ENCODE results near the gene ELOB. TPM values are rescaled to one million over a fixed set of nuclear protein-coding genes. Genes with fewer than 3 reads are reported as not detected.
A peak's percentile ranks its signal among the peaks of the same experiment; 100 is the strongest.

Gene ELOB
- total RNA-seq, 1 donor from 2014 or later, result 336 TPM

DNA sequence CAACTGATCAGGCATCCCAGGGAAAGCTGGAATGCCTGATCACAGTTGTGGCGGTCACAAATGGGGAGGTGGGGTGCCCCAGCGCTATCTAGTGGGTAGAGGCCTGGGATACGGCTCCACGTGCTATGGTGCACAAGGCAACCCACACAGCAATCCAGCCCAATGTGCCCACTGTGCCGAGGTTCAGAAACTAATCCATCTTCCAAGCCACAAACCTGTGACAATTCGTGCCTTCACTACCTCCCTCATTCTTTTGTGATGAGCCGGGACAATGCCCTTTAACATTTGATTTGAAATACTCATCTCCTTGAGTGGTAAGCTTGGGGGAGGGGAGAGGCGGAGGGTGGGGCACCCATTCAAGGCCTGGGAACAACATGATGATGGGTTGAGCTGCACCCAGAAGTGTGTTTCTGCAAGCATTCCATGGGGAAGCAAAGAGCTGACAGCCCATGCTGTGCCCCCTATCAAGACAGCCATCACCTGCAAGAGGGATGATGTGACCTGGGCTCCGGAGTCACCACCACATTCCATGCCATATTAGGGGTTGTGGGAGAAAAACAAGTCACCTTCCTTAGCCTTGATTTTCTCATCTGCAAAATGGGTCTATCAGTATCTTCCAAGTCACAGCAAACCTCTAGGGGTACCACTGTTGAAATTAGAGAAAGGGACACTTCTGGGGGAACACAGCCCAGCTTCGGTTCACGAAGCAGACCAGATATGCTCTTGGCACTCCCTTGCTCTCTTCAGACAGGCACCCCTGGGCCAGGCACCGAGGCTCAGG lies 3.7 kb downstream of the ELOB start:
- ATAC-seq, result no peak
- DNase-seq (ENCODE audit: missing footprints), result no peak
- intact Hi-C loops (cut with DNase I), result no loop called here

DNA sequence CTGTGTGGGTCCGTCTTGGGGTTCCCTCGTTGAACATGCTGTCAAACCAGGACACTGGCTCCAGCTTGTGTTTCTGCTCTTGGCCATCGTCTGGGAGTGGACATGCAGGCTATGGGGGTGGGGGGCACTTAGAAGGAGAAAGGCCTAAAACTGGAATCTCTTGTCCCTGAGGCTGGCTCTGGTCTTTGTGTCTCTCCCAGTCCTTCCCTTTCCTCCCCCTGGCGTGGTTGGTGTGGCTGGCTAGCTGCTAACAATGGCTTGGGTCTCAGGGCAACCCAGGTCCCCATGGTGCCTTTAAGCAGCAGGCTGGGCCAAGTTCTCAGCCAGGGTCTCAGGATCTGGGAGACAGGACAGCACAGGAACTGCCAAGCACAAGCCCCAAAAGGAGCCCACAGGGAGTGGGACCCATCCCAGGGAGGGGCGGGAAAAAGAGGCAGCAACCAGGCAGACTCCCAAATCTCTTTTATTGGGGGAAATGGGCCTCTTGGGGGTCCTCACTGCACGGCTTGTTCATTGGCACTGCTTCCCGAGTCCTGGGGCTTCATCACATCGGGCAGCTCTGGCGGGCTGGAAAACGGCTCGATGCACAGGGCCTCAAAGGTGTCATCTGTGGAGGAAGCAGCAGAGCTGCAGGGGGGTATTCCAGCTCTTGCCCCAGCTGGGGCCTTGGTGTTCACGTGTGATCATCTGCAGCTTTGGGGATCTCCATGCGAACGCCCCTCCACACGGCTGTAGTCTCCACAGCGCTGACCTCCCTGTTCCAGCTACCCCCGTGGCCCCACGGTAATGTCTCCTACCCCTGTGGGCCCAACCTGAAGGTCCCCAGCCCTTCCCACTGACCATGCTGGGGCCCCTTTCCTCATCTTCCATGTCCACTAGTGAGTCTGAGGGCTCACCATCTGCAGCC lies 5.3 kb downstream of the ELOB start:
- intact Hi-C loops (cut with DNase I), result no loop called here
- ATAC-seq (no peak), DNase-seq (ENCODE audit: missing footprints) (no peak)

DNA sequence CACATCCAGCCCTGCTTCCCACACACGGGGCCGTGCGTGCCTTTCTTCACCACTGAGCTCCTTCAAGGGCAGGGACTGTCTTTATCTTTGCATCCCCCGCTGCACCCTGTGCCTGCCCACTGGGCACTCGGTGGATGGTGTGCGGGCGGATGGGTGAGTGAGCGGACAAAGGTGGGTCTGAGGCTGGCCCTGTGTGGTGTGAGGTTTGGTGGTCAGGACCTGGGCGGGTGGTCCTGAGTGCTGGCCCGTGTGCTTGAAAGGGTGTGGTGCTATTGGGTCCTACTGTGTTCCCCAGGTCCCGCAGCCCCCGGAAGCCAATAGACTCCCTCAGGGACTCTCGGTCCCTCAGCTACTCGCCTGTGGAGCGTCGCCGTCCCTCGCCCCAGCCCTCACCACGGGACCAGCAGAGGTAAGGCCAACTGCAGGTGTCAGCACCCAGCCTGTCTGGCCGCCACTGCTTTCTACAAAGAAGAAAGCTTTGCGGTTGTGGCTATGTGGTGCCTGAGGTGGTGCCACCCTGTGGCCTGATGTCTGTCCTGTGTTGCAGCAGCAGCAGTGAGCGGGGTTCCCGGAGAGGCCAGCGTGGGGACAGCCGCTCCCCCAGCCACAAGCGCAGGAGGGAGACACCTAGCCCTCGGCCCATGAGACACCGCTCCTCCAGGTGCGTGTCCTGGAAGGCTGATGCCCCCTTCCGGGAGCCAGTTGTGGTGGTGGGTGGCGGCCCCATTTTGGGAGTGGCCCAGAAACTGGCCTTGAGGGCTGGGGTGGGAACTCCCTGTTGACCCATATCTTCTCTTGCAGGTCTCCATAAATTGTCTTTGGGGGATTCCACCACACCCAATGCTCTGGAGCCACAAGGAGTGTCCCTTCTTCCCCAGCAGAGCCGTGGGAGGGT lies 6.8 kb downstream of the ELOB start:
- intact Hi-C loops (cut with DNase I), result no loop called here
- no peak for ATAC-seq
- no peak for DNase-seq (ENCODE audit: missing footprints)

DNA sequence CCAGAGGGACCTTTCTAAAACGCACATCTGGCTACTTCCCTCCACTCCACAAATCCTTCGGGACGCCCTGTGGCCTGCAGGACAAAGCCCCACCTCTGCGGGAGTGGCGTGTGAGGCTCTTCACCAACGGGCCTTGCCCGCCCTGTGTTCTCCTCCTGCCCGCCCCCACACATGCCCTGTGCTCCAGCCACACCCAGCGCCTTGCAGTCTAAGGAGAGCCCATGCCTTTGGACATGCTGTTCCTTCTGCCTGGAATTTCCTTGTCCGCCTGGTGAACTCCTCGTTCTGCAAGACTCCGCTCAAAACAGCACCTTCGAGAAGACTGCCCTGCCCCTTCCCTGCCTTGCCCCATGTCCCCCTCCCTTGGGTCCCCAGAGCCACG lies 7.4 kb downstream of the ELOB start:
- no peak for DNase-seq (ENCODE audit: missing footprints)
- no peak for ATAC-seq
- intact Hi-C loops (cut with DNase I), result no loop called here

DNA sequence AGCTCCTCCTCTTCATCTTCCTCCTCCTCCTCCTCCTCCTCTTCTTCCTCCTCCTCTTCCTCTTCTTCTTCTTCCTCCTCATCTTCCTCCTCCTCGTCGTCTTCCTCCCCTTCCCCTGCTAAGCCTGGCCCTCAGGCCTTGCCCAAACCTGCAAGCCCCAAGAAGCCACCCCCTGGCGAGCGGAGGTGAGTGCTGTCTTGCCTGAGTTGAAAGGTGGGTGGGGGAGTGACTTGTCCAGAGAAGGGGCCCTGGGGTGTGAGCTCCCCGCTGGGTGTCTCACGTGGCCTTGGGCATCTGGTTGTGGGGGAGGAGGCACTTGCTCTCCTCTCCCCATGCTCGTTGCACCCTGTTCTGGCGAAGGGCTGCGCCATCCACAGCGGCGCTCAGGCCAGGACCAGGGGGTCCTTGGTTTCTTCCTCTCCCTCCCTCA lies 8.0 kb downstream of the ELOB start:
- intact Hi-C loops (cut with DNase I), result no loop called here
- ATAC-seq (no peak), DNase-seq (ENCODE audit: missing footprints) (no peak)

DNA sequence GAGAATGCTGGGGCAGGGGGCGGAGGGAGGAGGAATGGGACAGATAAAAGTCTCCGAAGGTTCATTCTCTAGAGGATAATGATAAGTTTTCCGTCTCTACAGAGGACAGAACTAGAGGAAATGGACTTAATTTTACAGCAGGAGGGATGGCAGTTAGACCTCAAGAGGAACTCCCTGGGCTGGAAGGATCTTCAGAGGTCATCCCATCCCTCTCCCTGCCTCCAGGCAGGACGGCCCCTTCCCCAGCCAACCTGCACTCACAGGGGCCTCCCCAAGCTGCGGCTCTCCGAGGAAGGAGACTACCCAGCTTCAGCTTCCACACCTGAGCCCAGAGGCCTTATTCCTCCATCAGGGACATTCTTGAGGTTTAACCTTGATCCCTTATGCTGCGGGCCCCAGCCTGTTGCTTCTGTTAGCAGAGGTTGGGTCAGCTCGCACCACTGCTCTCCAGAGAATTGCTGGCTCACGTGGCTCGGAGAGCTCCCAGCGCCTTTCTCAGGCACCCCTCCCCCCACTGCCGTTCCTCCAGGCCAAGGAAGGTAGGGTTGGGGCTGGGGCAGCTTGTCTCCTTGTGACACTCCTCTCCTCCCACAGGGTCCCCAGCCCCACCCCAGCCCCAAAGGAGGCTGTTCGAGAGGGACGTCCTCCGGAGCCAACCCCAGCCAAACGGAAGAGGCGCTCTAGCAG lies 8.5 kb downstream of the ELOB start:
- intact Hi-C loops (cut with DNase I), result no loop called here
- no peak for DNase-seq (ENCODE audit: missing footprints)
- no peak for ATAC-seq

DNA sequence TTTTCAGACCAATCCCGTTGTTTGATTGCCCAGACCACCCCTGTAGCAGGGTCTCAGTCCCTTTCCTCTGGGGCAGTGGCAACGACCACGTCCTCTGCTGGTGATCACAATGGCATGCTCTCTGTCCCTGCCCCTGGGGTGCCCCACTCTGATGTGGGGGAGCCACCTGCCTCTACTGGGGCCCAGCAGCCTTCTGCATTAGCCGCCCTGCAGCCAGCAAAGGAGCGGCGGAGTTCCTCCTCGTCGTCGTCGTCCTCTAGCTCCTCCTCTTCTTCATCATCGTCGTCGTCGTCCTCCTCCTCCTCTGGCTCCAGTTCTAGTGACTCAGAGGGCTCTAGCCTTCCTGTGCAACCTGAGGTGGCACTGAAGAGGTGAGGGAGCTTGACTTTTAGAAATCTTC lies 9.2 kb downstream of the ELOB start:
- no peak for ATAC-seq
- no peak for DNase-seq (ENCODE audit: missing footprints)
- intact Hi-C loops (cut with DNase I), result no loop called here

DNA sequence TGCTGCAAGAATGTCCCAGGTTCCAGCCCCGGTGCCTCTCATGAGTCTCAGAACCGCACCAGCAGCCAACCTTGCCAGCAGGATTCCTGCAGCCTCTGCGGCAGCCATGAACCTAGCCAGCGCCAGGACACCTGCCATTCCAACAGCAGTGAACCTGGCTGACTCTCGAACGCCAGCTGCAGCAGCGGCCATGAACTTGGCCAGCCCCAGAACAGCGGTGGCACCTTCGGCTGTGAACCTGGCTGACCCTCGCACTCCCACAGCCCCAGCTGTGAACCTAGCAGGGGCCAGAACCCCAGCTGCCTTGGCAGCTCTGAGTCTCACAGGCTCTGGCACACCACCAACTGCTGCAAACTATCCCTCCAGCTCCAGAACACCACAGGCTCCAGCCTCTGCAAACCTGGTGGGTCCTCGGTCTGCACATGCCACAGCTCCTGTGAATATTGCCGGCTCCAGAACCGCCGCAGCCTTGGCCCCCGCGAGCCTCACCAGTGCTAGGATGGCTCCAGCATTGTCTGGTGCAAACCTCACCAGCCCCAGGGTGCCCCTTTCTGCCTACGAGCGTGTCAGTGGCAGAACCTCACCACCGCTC lies 9.8 kb downstream of the ELOB start:
- no peak for DNase-seq (ENCODE audit: missing footprints)
- no peak for ATAC-seq
- intact Hi-C loops (cut with DNase I), result no loop called here

DNA sequence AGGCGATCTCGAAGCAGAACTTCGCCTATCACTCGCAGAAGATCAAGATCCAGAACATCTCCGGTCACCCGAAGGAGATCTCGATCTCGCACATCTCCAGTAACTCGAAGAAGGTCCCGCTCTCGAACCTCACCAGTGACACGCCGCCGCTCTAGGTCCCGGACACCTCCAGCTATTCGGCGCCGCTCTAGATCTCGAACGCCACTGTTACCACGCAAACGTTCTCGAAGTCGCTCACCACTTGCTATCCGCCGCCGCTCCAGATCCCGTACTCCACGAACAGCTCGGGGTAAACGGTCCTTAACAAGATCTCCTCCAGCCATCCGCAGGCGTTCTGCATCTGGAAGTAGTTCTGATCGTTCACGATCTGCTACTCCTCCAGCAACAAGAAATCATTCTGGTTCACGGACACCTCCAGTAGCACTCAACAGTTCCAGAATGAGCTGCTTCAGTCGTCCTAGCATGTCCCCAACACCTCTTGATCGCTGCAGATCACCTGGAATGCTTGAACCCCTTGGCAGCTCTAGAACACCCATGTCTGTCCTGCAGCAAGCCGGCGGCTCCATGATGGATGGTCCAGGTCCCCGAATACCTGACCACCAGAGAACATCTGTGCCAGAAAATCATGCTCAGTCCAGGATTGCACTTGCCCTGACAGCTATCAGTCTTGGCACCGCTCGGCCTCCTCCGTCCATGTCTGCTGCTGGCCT lies 10.5 kb downstream of the ELOB start:
- intact Hi-C loops (cut with DNase I), result no loop called here
- ATAC-seq (no peak), DNase-seq (ENCODE audit: missing footprints) (peak; percentile 53)

DNA sequence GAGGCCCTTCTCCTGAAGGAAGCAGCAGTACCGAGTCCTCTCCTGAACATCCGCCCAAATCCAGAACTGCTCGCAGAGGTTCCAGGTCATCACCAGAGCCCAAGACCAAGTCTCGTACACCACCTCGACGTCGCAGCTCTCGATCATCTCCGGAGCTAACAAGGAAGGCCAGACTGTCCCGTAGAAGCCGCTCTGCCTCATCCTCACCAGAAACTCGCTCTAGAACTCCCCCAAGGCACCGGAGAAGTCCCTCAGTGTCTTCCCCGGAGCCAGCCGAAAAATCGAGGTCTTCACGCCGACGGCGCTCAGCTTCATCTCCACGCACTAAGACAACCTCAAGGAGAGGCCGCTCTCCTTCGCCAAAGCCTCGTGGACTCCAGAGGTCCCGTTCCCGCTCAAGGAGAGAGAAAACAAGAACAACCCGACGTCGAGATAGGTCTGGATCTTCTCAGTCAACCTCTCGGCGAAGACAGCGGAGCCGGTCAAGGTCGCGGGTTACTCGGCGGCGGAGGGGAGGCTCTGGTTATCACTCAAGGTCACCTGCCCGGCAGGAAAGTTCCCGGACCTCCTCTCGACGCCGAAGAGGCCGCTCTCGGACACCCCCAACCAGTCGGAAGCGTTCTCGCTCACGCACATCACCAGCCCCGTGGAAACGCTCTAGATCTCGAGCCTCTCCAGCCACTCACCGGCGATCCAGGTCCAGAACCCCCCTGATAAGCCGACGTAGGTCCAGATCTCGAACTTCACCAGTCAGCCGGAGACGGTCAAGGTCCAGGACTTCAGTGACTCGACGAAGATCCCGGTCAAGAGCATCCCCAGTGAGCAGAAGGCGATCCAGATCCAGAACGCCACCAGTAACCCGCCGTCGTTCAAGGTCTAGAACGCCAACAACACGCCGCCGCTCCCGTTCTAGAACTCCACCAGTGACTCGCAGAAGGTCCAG lies 11.3 kb downstream of the ELOB start:
- ATAC-seq (no peak), DNase-seq (ENCODE audit: missing footprints) (peak; percentile 37)
- intact Hi-C loops (cut with DNase I), result no loop called here

DNA sequence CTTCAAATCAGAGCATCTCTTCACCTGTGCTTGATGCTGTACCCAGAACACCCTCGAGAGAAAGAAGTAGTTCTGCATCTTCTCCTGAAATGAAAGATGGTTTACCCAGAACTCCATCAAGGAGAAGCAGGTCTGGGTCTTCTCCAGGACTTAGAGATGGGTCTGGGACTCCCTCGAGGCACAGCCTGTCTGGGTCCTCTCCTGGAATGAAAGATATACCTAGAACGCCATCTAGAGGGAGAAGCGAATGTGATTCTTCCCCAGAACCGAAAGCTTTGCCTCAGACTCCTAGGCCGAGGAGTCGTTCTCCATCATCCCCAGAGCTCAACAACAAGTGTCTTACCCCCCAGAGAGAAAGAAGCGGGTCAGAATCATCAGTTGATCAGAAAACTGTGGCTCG lies 12.4 kb downstream of the ELOB start:
- ATAC-seq (no peak), DNase-seq (ENCODE audit: missing footprints) (peak; percentile 9)
- intact Hi-C loops (cut with DNase I), result no loop called here

DNA sequence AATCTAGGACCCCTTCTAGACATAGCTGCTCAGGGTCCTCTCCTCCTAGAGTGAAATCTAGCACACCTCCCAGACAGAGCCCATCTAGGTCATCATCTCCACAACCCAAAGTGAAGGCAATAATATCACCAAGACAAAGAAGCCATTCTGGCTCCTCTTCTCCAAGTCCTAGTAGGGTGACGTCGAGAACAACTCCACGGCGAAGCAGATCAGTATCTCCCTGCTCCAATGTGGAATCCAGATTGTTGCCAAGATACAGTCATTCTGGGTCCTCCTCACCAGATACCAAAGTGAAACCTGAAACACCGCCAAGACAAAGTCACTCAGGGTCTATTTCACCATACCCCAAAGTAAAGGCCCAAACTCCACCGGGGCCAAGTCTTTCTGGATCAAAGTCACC lies 13.9 kb downstream of the ELOB start:
- ATAC-seq, result no peak
- intact Hi-C loops (cut with DNase I), result no loop called here
- no peak for DNase-seq (ENCODE audit: missing footprints)

DNA sequence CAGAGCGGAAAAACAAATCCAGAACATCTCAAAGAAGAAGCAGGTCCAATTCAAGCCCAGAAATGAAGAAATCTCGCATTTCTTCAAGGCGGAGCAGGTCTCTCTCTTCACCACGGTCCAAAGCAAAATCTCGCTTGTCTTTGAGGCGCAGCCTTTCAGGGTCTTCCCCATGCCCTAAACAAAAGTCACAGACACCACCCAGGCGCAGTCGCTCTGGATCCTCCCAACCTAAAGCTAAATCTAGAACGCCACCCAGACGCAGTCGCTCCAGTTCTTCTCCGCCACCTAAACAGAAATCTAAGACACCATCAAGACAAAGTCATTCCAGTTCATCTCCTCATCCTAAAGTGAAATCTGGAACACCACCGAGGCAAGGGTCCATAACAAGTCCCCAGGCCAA lies 14.4 kb downstream of the ELOB start:
- DNase-seq (ENCODE audit: missing footprints), result peak; percentile 16
- ATAC-seq, result no peak

DNA sequence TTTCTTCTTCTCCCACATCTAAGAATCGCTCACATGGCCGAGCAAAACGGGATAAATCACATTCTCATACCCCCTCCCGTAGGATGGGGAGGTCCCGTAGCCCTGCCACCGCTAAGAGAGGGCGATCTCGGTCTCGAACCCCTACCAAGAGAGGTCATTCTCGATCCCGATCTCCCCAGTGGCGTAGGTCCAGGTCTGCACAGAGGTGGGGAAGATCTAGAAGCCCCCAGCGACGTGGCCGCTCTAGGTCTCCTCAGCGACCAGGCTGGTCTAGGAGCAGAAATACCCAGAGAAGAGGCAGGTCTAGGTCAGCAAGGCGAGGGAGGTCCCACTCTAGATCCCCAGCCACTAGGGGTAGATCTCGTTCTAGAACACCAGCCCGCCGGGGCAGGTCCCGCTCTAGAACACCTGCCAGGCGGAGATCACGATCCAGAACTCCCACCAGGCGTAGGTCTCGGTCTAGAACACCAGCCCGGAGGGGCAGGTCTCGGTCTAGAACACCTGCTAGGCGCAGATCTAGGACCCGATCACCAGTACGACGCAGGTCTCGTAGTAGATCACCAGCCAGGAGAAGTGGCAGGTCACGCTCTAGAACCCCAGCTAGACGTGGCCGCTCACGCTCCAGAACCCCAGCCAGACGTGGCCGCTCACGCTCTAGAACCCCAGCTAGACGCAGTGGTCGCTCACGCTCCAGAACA lies 15.0 kb downstream of the ELOB start:
- intact Hi-C loops (cut with DNase I), result no loop called here
- ATAC-seq, result no peak

More for the DNA sequence above, 14.4 kb downstream of the ELOB start:
- intact Hi-C loops (cut with DNase I), result no loop called here

DNA sequence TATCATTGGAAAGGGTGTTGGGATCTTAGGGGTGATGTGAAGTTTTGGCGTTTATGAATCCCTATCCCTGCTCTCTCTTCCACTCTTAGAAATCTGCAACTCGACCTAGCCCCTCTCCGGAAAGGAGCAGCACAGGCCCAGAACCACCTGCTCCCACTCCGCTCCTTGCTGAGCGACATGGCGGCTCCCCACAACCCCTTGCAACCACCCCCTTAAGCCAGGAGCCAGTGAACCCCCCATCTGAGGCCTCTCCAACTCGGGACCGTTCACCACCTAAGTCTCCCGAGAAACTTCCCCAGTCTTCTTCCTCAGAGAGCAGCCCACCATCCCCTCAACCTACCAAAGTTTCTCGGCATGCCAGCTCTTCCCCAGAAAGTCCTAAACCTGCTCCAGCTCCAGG lies 15.6 kb downstream of the ELOB start:
- ATAC-seq, result no peak
- intact Hi-C loops (cut with DNase I), result no loop called here
- DNase-seq (ENCODE audit: missing footprints), result no peak

More for the DNA sequence above, 15.0 kb downstream of the ELOB start:
- DNase-seq (ENCODE audit: missing footprints), result peak; percentile 37

DNA sequence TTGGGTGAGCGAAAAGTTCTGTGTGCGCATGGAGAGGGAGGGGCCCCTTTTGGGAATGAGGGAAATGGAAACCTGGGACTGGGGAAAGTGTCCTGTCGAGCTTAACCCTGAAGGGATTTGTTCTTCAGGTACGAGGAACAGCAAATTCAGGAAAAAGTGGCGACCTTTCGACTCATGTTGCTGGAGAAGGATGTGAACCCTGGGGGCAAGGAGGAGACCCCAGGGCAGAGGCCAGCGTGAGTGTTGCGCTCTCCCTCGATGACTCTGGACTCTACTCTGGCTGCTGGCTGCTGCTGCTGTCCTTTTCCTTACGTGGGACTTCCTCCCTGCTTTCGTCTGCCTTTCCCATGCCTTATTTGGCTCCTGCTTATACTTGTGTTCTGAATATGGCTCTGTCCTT lies 19.7 kb downstream of the ELOB start:
- ATAC-seq, result no peak
- intact Hi-C loops (cut with DNase I), result no loop called here
- no peak for DNase-seq (ENCODE audit: missing footprints)
